ENCODE data around the gene PIP5K1B. TPM values are rescaled to one million over a fixed set of nuclear protein-coding genes. Genes with fewer than 3 reads are reported as not detected.

The PIP5K1B gene
- total and polyA plus RNA-seq, 2 experiments from 2014 or later, result 3.7 to 10.2 TPM

DNA sequence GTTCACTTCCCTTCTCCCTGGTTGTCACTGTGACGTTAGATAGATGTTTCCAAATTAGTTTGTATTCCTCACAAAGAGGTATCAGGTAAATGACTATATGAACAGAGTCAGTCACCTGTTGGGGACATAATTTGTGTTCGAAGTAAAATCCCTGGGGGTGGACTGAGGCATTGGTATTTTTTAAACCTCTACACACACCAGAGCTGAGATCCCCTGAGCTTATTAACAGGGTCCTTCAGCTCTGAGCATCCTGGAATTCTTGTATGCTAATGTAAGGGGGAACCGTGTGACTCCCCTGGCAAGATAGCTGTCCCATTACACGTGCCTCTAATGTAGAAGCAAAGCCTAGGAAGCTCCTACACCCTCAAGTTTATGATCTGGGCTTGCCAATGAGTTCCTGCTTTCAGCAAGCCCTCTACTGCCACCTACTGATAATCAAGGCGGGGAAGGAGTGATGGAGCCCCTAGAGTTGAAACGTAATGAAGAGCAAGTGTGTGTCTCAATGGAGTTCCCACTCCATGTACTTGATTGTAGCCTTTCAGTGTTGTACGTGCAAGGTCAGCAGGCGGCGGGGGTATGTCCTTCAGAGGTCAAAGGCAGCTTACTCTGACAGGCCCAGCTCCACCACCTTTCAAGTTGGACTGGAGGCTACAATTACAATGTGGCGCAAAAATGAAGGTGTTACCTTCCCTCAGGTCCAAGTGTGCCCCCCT is 294.5 kb downstream of the PIP5K1B start:
- no peak for TF ChIP-seq EZH2phosphoT487 (IDR thresholded peaks at IDR 0.05; ENCODE audit: low read depth, severe bottlenecking, unreplicated experiment)
- TF ChIP-seq, protein P1, sequence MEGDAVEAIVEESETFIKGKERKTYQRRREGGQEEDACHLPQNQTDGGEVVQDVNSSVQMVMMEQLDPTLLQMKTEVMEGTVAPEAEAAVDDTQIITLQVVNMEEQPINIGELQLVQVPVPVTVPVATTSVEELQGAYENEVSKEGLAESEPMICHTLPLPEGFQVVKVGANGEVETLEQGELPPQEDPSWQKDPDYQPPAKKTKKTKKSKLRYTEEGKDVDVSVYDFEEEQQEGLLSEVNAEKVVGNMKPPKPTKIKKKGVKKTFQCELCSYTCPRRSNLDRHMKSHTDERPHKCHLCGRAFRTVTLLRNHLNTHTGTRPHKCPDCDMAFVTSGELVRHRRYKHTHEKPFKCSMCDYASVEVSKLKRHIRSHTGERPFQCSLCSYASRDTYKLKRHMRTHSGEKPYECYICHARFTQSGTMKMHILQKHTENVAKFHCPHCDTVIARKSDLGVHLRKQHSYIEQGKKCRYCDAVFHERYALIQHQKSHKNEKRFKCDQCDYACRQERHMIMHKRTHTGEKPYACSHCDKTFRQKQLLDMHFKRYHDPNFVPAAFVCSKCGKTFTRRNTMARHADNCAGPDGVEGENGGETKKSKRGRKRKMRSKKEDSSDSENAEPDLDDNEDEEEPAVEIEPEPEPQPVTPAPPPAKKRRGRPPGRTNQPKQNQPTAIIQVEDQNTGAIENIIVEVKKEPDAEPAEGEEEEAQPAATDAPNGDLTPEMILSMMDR (IDR thresholded peaks at IDR 0.05; ENCODE audit: poor library complexity), result peak; percentile 88
- TF ChIP-seq EZH2 (IDR thresholded peaks at IDR 0.05; ENCODE audit: borderline replicate concordance), result no peak
- Histone ChIP-seq H3K4me2 (no peak overlapping the region), H3K9me3 (ENCODE audit: low read depth) (no peaks in the 10 kb centered on the region), H3K4me1 (ENCODE audit: insufficient read depth) (peaks cover 2% of the 10 kb centered on the region), H3K36me3 (replicated peaks; ENCODE audit: insufficient read depth, low read depth) (no peaks in the 10 kb centered on the region), H4K20me1 (ENCODE audit: insufficient read depth, poor library complexity, severe bottlenecking) (no peaks in the 10 kb centered on the region), H3K79me2 (no peaks in the 10 kb centered on the region), H3K27ac (no peak overlapping the region), H3K27me3 (no peaks in the 10 kb centered on the region), H3K9me2 (replicated peaks; ENCODE audit: insufficient read depth) (no peaks in the 10 kb centered on the region), H3K4me3 (no peak overlapping the region), H2AFZ (no peak overlapping the region)
- DNase-seq (ENCODE audit: low spot score), result peak; percentile 86
- WGBS (ENCODE audit: low lambda C conversion rate, missing lambda C conversion rate), result 37% methylated on average over 10 of the region's 10 CpGs

DNA sequence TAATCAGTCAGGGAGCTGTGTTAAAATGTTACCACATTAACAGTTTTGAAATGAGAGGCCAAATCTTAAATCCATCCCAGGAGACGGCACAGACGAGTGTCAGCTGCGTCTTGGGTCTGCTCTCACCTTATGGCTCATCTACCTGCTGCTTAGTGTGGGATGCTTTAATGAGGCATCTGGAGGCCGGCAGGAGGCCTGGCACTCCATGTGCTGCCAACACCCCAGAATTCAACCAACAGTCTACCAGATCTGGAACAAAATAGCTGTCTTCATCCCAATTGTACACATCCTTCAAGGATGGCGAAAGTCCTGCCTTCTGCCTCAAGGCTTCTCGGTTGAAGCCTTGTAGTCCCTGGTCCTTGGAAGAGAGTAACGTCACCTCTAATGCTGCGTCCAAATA is 296.9 kb downstream of the PIP5K1B start:
- Histone ChIP-seq H3K27me3 (no peaks in the 10 kb centered on the region), H3K4me2 (no peak overlapping the region), H3K9me3 (ENCODE audit: low read depth) (no peaks in the 10 kb centered on the region), H3K36me3 (replicated peaks; ENCODE audit: insufficient read depth, low read depth) (no peaks in the 10 kb centered on the region), H3K4me3 (no peak overlapping the region), H3K4me1 (ENCODE audit: insufficient read depth) (peaks cover 3% of the 10 kb centered on the region), H4K20me1 (ENCODE audit: insufficient read depth, poor library complexity, severe bottlenecking) (no peaks in the 10 kb centered on the region), H3K79me2 (no peaks in the 10 kb centered on the region), H3K27ac (no peak overlapping the region), H3K9me2 (replicated peaks; ENCODE audit: insufficient read depth) (no peaks in the 10 kb centered on the region), H2AFZ (no peak overlapping the region)
- TF ChIP-seq EZH2 (IDR thresholded peaks at IDR 0.05; ENCODE audit: borderline replicate concordance), result no peak
- TF ChIP-seq EZH2phosphoT487 (IDR thresholded peaks at IDR 0.05; ENCODE audit: low read depth, severe bottlenecking, unreplicated experiment), result no peak
- TF ChIP-seq, protein P1 (IDR thresholded peaks at IDR 0.05; ENCODE audit: poor library complexity), result no peak
- no peak for DNase-seq (ENCODE audit: low spot score)
- 72% methylated on average over 8 of the region's 8 CpGs for WGBS (ENCODE audit: low lambda C conversion rate, missing lambda C conversion rate)

DNA sequence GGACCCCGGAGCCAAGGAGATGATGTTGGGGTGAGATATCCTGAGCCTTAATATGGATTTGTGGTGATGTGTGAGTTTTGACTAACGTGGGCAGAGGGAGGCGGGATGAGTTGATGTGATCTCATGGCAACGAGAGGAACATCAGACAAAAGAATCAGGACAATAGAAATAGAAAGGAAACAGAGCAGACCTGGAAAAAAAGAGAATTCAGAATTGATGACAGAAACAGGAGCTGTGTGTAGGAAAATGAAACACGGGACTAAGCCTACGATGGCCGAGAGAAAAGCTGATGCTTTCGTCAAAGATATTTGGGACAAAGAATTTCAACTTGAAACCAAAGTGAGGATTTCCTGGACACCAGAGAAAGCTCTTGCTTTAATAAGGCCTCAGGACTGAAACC is 298.0 kb downstream of the PIP5K1B start:
- no peaks in the 10 kb centered on the region for H3K9me3 ChIP-seq (ENCODE audit: low read depth)
- WGBS (ENCODE audit: low lambda C conversion rate, missing lambda C conversion rate), result 86% methylated on average over 8 of the region's 8 CpGs
- DNase-seq (ENCODE audit: low spot score), result no peak

More for the DNA sequence above, 298.0 kb downstream of the PIP5K1B start:
- no peaks in the 10 kb centered on the region for H3K36me3 ChIP-seq (replicated peaks; ENCODE audit: insufficient read depth, low read depth)
- H3K4me3 ChIP-seq, result no peak overlapping the region
- H3K4me2 ChIP-seq, result no peak overlapping the region
- no peak overlapping the region for H2AFZ ChIP-seq
- TF ChIP-seq, protein P1 (IDR thresholded peaks at IDR 0.05; ENCODE audit: poor library complexity), result no peak
- TF ChIP-seq EZH2phosphoT487 (IDR thresholded peaks at IDR 0.05; ENCODE audit: low read depth, severe bottlenecking, unreplicated experiment) (no peak), EZH2 (IDR thresholded peaks at IDR 0.05; ENCODE audit: borderline replicate concordance) (no peak)
- no peaks in the 10 kb centered on the region for H3K9me2 ChIP-seq (replicated peaks; ENCODE audit: insufficient read depth)
- no peaks in the 10 kb centered on the region for H3K79me2 ChIP-seq
- H4K20me1 ChIP-seq (ENCODE audit: insufficient read depth, poor library complexity, severe bottlenecking), result no peaks in the 10 kb centered on the region
- H3K4me1 ChIP-seq (ENCODE audit: insufficient read depth), result peaks cover 3% of the 10 kb centered on the region
- H3K27ac ChIP-seq, result no peak overlapping the region
- H3K27me3 ChIP-seq, result no peaks in the 10 kb centered on the region

Data from hepatocyte (in vitro differentiated cells).